H9 (cell line): ENCODE results near the gene STK24. TPM values are rescaled to one million over a fixed set of nuclear protein-coding genes. Genes with fewer than 3 reads are reported as not detected.

Experiments
- DNase-seq: peaks from one replicate; pipeline ENCODE4 v3.0.0-alpha.2; 2017
- H2AFZ ChIP-seq: one replicate; pipeline ENCODE4 v1.6.1; 2013; ENCODE audit warnings: mild to moderate bottlenecking, low read length, control low read depth, moderate library complexity
- H2AK5ac ChIP-seq: 2 replicates; pipeline ENCODE4 v1.6.1; 2013; ENCODE audit warnings: low read length, control low read depth, mixed read lengths; ENCODE audit not compliant: insufficient read length
- H2BK120ac ChIP-seq: one replicate; pipeline ENCODE4 v1.6.1; 2013; ENCODE audit warnings: low read depth, mild to moderate bottlenecking, low read length, control low read depth, inconsistent platforms; ENCODE audit not compliant: poor library complexity, severe bottlenecking
- H2BK12ac ChIP-seq: 2 replicates; pipeline ENCODE4 v1.6.1; 2013; ENCODE audit warnings: low read length, control low read depth, mixed read lengths, low read depth; ENCODE audit not compliant: insufficient read length
- H2BK15ac ChIP-seq: 2 replicates; pipeline ENCODE4 v1.6.1; 2013; ENCODE audit warnings: low read depth, low read length, control low read depth
- H2BK20ac ChIP-seq: one replicate; pipeline ENCODE4 v1.6.1; 2013; ENCODE audit warnings: low read depth, mild to moderate bottlenecking, low read length, control low read depth, inconsistent platforms; ENCODE audit not compliant: poor library complexity, severe bottlenecking
- H2BK5ac ChIP-seq: 2 replicates; pipeline ENCODE4 v1.6.1; 2013; ENCODE audit warnings: low read length, control low read depth, mixed read lengths; ENCODE audit not compliant: insufficient read length
- H3K14ac ChIP-seq: 2 replicates; pipeline ENCODE4 v1.6.1; 2013; ENCODE audit warnings: low read length, control low read depth; ENCODE audit not compliant: insufficient read depth
- H3K18ac ChIP-seq: 2 replicates; pipeline ENCODE4 v1.6.1; 2013; ENCODE audit warnings: low read depth, mild to moderate bottlenecking, mixed read lengths, low read length, control low read depth; ENCODE audit not compliant: insufficient read length
- H3K23ac ChIP-seq: 2 replicates; pipeline ENCODE4 v1.6.1; 2013; ENCODE audit warnings: low read length, control low read depth, mixed read lengths, low read depth; ENCODE audit not compliant: insufficient read length
- H3K23me2 ChIP-seq: 2 replicates; pipeline ENCODE4 v1.6.1; 2013; ENCODE audit warnings: low read depth, mild to moderate bottlenecking, mixed read lengths, low read length, control low read depth; ENCODE audit not compliant: insufficient read length, poor library complexity, severe bottlenecking
- H3K27ac ChIP-seq: 2 replicates; pipeline ENCODE4 v1.5.1; 2013; ENCODE audit warnings: low read length, control low read depth, mixed read lengths, low read depth; ENCODE audit not compliant: insufficient read length
- H3K27me3 ChIP-seq: 2 replicates; pipeline ENCODE4 v1.6.1; 2013; ENCODE audit warnings: low read length, control low read depth, inconsistent platforms; ENCODE audit not compliant: insufficient read depth
- H3K4ac ChIP-seq: 2 replicates; pipeline ENCODE4 v1.6.1; 2013; ENCODE audit warnings: low read depth, mild to moderate bottlenecking, control low read depth, inconsistent platforms, low read length, moderate library complexity
- H3K4me1 ChIP-seq: 2 replicates; pipeline ENCODE4 v1.6.1; 2013; ENCODE audit warnings: low read length, control low read depth, inconsistent platforms; ENCODE audit not compliant: insufficient read depth
- H3K4me2 ChIP-seq: 2 replicates; pipeline ENCODE4 v1.6.1; 2013; ENCODE audit warnings: low read length, control low read depth, mixed read lengths; ENCODE audit not compliant: insufficient read length, insufficient read depth
- H3K56ac ChIP-seq: 2 replicates; pipeline ENCODE4 v1.6.1; 2013; ENCODE audit warnings: low read depth, mild to moderate bottlenecking, mixed read lengths, low read length, control low read depth; ENCODE audit not compliant: insufficient read length
- H3K79me1 ChIP-seq: 2 replicates; pipeline ENCODE4 v1.6.1; 2013; ENCODE audit warnings: low read depth, mild to moderate bottlenecking, moderate library complexity, low read length, control low read depth, inconsistent platforms; ENCODE audit not compliant: insufficient read depth, poor library complexity, severe bottlenecking
- H3K79me2 ChIP-seq: 2 replicates; pipeline ENCODE4 v1.6.1; 2013; ENCODE audit warnings: low read length, control low read depth, inconsistent platforms; ENCODE audit not compliant: insufficient read depth
- H3K9ac ChIP-seq: 2 replicates; pipeline ENCODE4 v1.6.1; 2013; ENCODE audit warnings: low read length, control low read depth, mixed read lengths; ENCODE audit not compliant: insufficient read length; ENCODE audit errors: extremely low read depth
- H3K9me3 ChIP-seq: one replicate; pipeline ENCODE4 v1.6.1; 2013; ENCODE audit warnings: low read depth, low read length, inconsistent platforms; ENCODE audit not compliant: control insufficient read depth
- H3T11ph ChIP-seq: one replicate; pipeline ENCODE4 v1.6.1; 2013; ENCODE audit warnings: mild to moderate bottlenecking, low read length, control low read depth, inconsistent platforms
- H4K20me1 ChIP-seq: one replicate; pipeline ENCODE4 v1.6.1; 2013; ENCODE audit not compliant: control insufficient read depth, insufficient read length, insufficient read depth
- H4K5ac ChIP-seq: 2 replicates; pipeline ENCODE4 v1.6.1; 2013; ENCODE audit warnings: low read depth, mild to moderate bottlenecking, mixed read lengths, low read length, control low read depth; ENCODE audit not compliant: insufficient read length
- H4K8ac ChIP-seq: replicated peaks from 2 replicates; pipeline ENCODE4 v1.6.1; 2013; ENCODE audit warnings: low read length, control low read depth, mixed read lengths, low read depth; ENCODE audit not compliant: insufficient read length
- H4K91ac ChIP-seq: 2 replicates; pipeline ENCODE4 v1.6.1; 2013; ENCODE audit warnings: low read depth, mild to moderate bottlenecking, moderate library complexity, mixed read lengths, low read length, control low read depth; ENCODE audit not compliant: insufficient read length
- H3K27ac Mint-ChIP-seq, 3 experiments: 2 replicates in 2 of 3; 3 replicates in 1 of 3; pipeline ENCODE4 v1.8.0; 2020 to 2021; ENCODE audit warnings: mixed read lengths in 3 of 3, mild to moderate bottlenecking in 1 of 3, moderate library complexity in 1 of 3
- H3K27me3 Mint-ChIP-seq: 2 replicates; pipeline ENCODE4 v1.8.0; 2021; ENCODE audit warnings: low read depth, mild to moderate bottlenecking, moderate library complexity, mixed read lengths
- H3K36me3 Mint-ChIP-seq, 3 experiments: 2 replicates in 2 of 3; 3 replicates in 1 of 3; pipeline ENCODE4 v1.8.0; 2020 to 2021; ENCODE audit warnings: low read depth in 3 of 3, mixed read lengths in 3 of 3; ENCODE audit not compliant: insufficient read depth in 1 of 3
- H3K4me1 Mint-ChIP-seq, 2 experiments: 2 replicates each; pipeline ENCODE4 v1.8.0; 2020; ENCODE audit warnings: mixed read lengths in 2 of 2
- H3K4me3 Mint-ChIP-seq, 2 experiments: 2 replicates in 1 of 2; 3 replicates in 1 of 2; pipeline ENCODE4 v1.8.0; 2020 to 2021; ENCODE audit warnings: mild to moderate bottlenecking in 2 of 2, mixed read lengths in 2 of 2, moderate library complexity in 1 of 2
- H3K9me3 Mint-ChIP-seq, 2 experiments: 2 replicates in 1 of 2; 3 replicates in 1 of 2; pipeline ENCODE4 v1.8.0; 2020; ENCODE audit warnings: mild to moderate bottlenecking in 2 of 2, mixed read lengths in 2 of 2, moderate library complexity in 1 of 2
- CTCF ChIP-seq: fragments of 200-600 bp; sonication (generic); conservative IDR thresholded peaks from 3 replicates; pipeline ENCODE4 v1.8.0; 2021; ENCODE audit warnings: antibody characterized with exemption, mild to moderate bottlenecking
- WGBS: extraction: QIAGEN DNeasy Blood & Tissue Kit; methylation state at CpG from one replicate; pipeline ENCODE4 v1.1.7; 2013; ENCODE audit warnings: missing lambda C conversion rate, low lambda C conversion rate, mixed read lengths; ENCODE audit not compliant: insufficient read length; ENCODE audit errors: extremely low coverage; 5-methylcytosine and 5-hydroxymethylcytosine counted together
- total RNA-seq: library from RNA; stranded (reverse); gene quantifications from 2 replicates; pipeline ENCODE4 v1.2.1, GENCODE V29; 2021

Gene STK24
- total RNA-seq, 1 experiment from 2014 or later = 134 TPM

GRCh38 chr13:98508280-98508679, 68.6 kb downstream of the STK24 start:
- no peak overlapping the region for H2BK120ac ChIP-seq
- DNase-seq = no peak
- H3K27ac ChIP-seq = no peak overlapping the region
- Mint-ChIP-seq H3K27me3 (no peaks in the 10 kb centered on the region), H3K4me3 (no peak overlapping the region), H3K36me3 (peaks cover 8 to 24% (median 10%) of the 10 kb centered on the region in 3 experiments; a peak in 5 of 7 replicates), H3K27ac (peak overlapping the region in 2 of 3 experiments; percentile 56 to 64; a peak in 3 of 7 replicates), H3K9me3 (no peaks in the 10 kb centered on the region), H3K4me1 (peaks cover 50 to 63% of the 10 kb centered on the region in 2 experiments)
- H4K5ac ChIP-seq = no peak overlapping the region
- H3K14ac ChIP-seq = no peak overlapping the region
- H3K4ac ChIP-seq = no peak overlapping the region
- H3K18ac ChIP-seq = no peak overlapping the region
- peaks cover 21% of the 10 kb centered on the region for H3K79me1 ChIP-seq
- no peak overlapping the region for H2AFZ ChIP-seq
- peaks cover 10% of the 10 kb centered on the region; the same call in 1 of the 2 replicates for H3K4me1 ChIP-seq
- H4K91ac ChIP-seq = no peak overlapping the region
- no peak overlapping the region for H2BK12ac ChIP-seq
- no peak overlapping the region for H3T11ph ChIP-seq
- no peak overlapping the region for H4K8ac ChIP-seq
- H3K27me3 ChIP-seq = no peaks in the 10 kb centered on the region
- no peaks in the 10 kb centered on the region for H3K23me2 ChIP-seq
- WGBS = no CpG with 5 or more reads among the region's 2 CpGs
- peaks cover 29% of the 10 kb centered on the region for H3K79me2 ChIP-seq
- H3K56ac ChIP-seq = no peak overlapping the region
- no peak overlapping the region for H2BK5ac ChIP-seq
- no peak overlapping the region for H2BK20ac ChIP-seq
- no peak overlapping the region for H3K23ac ChIP-seq
- no peak overlapping the region for H2AK5ac ChIP-seq
- no peaks in the 10 kb centered on the region for H4K20me1 ChIP-seq
- H2BK15ac ChIP-seq = no peak overlapping the region
- no peak overlapping the region for H3K9ac ChIP-seq
- TF ChIP-seq CTCF = no peak
- H3K9me3 ChIP-seq = no peaks in the 10 kb centered on the region
- no peak overlapping the region for H3K4me2 ChIP-seq
